Spleen (tissue), 11 donors: ENCODE data around the gene SLC35F6. TPM values are rescaled to one million over a fixed set of nuclear protein-coding genes. Genes with fewer than 3 reads are reported as not detected.
A peak's percentile ranks its signal among the peaks of the same experiment; 100 is the strongest.

Experiments used
- DNase-seq: peaks from one replicate; pipeline ENCODE4 v3.0.0-alpha.2; 2020
- H3K27ac ChIP-seq, 8 donors: fragments of 200-600 bp; sonication (generic) in 7 of 8; 1 replicate in 4 of 8; 2 replicates in 4 of 8; pipeline versions ENCODE4 v1.5.0 to v1.8.0; 2016 to 2021; ENCODE audit warnings: inconsistent platforms in 4 of 8, mild to moderate bottlenecking in 4 of 8, moderate library complexity in 1 of 8
- H3K27me3 ChIP-seq, 7 donors: fragments of 200-600 bp; sonication (generic) in 6 of 7; replicated peaks in 1 of 7; 1 replicate in 4 of 7; 2 replicates in 3 of 7; pipeline versions ENCODE4 v1.5.0 to v1.8.0; 2016 to 2021; ENCODE audit warnings: inconsistent platforms in 3 of 7, mild to moderate bottlenecking in 1 of 7
- H3K36me3 ChIP-seq, 6 donors: fragments of 200-600 bp; sonication (generic) in 5 of 6; 1 replicate in 4 of 6; 2 replicates in 2 of 6; pipeline versions ENCODE4 v1.5.0 to v1.8.0; 2016 to 2021; ENCODE audit warnings: inconsistent platforms in 2 of 6
- H3K4me1 ChIP-seq, 6 donors: fragments of 200-600 bp; sonication (generic) in 5 of 6; 1 replicate in 3 of 6; 2 replicates in 3 of 6; pipeline versions ENCODE4 v1.5.0 to v1.8.0; 2016 to 2021; ENCODE audit warnings: inconsistent platforms in 3 of 6
- H3K4me3 ChIP-seq, 8 donors: fragments of 200-600 bp; sonication (generic) in 7 of 8; 1 replicate in 4 of 8; 2 replicates in 4 of 8; pipeline versions ENCODE4 v1.5.0 to v1.8.0; 2016 to 2021; ENCODE audit warnings: inconsistent platforms in 4 of 8, mild to moderate bottlenecking in 4 of 8, moderate library complexity in 2 of 8
- H3K9me3 ChIP-seq, 8 donors: fragments of 200-600 bp; sonication (generic) in 7 of 8; 1 replicate in 4 of 8; 2 replicates in 4 of 8; pipeline versions ENCODE4 v1.5.0 to v1.8.0; 2016 to 2021; ENCODE audit warnings: inconsistent platforms in 4 of 8
- POLR2A ChIP-seq, 3 donors: fragments of 450-650 bp; IDR thresholded peaks; one replicate each; pipeline ENCODE4 v1.5.1; 2017; ENCODE audit warnings: antibody characterized with exemption in 3 of 3, mild to moderate bottlenecking in 1 of 3
- POLR2AphosphoS5 ChIP-seq, 3 donors: sonication (generic); formaldehyde crosslinking; IDR thresholded peaks; one replicate each; pipeline ENCODE4 v1.5.1; 2017; ENCODE audit warnings: antibody characterized with exemption in 3 of 3
- WGBS, 5 donors: extraction: QIAGEN DNeasy Blood & Tissue Kit in 3 of 5; methylation state at CpG; one replicate each; pipeline versions ENCODE4 v1.1.5 to v1.1.7; 2013 to 2018; 5-methylcytosine and 5-hydroxymethylcytosine counted together
- intact Hi-C: fragments of 100-400 bp; cut with DNase I; formaldehyde crosslinking; loops from one replicate; pipeline ENCODE4 v1.15.0; 2023; ENCODE audit warnings: low total_unique reads
- polyA plus RNA-seq, 3 donors: library from polyadenylated mRNA; stranded (reverse); fragments of 200-250 nt; gene quantifications; one replicate each; pipeline ENCODE4 v1.2.1, GENCODE V29; 2013
- total RNA-seq, 7 donors: library from RNA; depleted of rRNA in 3 of 7; stranded (reverse); fragments of >200 nt in 3 of 7; fragmentation: NEBNext Ultra II Directional in 4 of 7; extraction: Animal tissue kit (Norgen Biotek cat#: 25700) in 4 of 7; gene quantifications; one replicate each; pipeline versions ENCODE4 v1.1.0 to v1.2.1, GENCODE V29; 2016 to 2021
- TF ChIP-seq, protein P1 (sequence below), 11 experiments: fragments of 200-600 bp in 7 of 11; fragments of 450-650 bp in 4 of 11; sonication (generic) in 4 of 11; IDR thresholded peaks in 8 of 11; conservative IDR thresholded peaks in 3 of 11; 1 replicate in 7 of 11; 2 replicates in 4 of 11; pipeline versions ENCODE4 v1.4.0 to v1.8.0; 2016 to 2021; ENCODE audit warnings: antibody characterized with exemption in 11 of 11, inconsistent platforms in 4 of 11, mild to moderate bottlenecking in 1 of 11
- donor health status: healthy with polysubstance abuse.
- donor health status: DM: no; HTN: no; CAD: no; lungs with moderate emphysema.
- donor health status: DM: no; HTN: no; CAD: no.
- donor health status: Bipolar disorder and iron deficiency.
- donor health status: healthy.
- donor health status: DM: no; HTN: no; CAD: no.
- donor health status: DM: yes; HTN: yes; CAD: no.

The SLC35F6 gene
- total and polyA plus RNA-seq, 10 donors, result 5.3 to 50.2 (median 30.1) TPM

DNA sequence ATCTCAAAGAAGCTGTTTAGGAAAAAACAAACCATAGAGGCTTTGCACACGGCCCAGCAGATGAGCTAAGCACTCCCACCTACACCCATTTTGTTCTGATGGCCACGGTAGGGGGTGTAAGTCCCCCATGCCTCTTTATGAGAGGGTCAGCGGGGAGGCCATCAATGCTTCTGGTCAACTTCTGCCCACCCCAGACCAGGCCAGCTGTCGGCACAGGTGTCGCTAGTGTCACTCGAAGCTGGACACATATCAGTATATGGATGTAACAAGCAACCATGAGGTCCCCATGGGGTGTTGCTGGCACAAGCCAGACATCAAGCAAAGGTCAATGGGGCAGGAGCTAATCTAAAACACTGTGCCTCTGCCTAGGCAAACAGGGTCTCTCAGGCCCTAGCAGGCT lies 23.7 kb upstream of the SLC35F6 start:
- no peak for TF ChIP-seq POLR2A (IDR thresholded peaks at IDR 0.05)
- TF ChIP-seq, protein P1, sequence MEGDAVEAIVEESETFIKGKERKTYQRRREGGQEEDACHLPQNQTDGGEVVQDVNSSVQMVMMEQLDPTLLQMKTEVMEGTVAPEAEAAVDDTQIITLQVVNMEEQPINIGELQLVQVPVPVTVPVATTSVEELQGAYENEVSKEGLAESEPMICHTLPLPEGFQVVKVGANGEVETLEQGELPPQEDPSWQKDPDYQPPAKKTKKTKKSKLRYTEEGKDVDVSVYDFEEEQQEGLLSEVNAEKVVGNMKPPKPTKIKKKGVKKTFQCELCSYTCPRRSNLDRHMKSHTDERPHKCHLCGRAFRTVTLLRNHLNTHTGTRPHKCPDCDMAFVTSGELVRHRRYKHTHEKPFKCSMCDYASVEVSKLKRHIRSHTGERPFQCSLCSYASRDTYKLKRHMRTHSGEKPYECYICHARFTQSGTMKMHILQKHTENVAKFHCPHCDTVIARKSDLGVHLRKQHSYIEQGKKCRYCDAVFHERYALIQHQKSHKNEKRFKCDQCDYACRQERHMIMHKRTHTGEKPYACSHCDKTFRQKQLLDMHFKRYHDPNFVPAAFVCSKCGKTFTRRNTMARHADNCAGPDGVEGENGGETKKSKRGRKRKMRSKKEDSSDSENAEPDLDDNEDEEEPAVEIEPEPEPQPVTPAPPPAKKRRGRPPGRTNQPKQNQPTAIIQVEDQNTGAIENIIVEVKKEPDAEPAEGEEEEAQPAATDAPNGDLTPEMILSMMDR (IDR thresholded peaks at IDR 0.05 in 8 of 11, conservative IDR thresholded peaks at IDR 0.05 in 3 of 11), result no peak
- no peak for TF ChIP-seq POLR2AphosphoS5 (IDR thresholded peaks at IDR 0.05)
- Histone ChIP-seq H3K27ac (no peak overlapping the region), H3K36me3 (no peaks in the 10 kb centered on the region), H3K4me1 (peaks cover 0 to 26% (median 10%) of the 10 kb centered on the region in 6 donors), H3K4me3 (no peak overlapping the region), H3K9me3 (no peaks in the 10 kb centered on the region), H3K27me3 (peaks cover 0 to 6% (median 0%) of the 10 kb centered on the region in 7 donors)
- WGBS, 5 donors, result 74 to 86% (median 83%) methylated on average over 5 to 6 of the region's 6 CpGs
- intact Hi-C loops, result no loop called here
- DNase-seq, result no peak

- DNase-seq, result no peak
- H3K4me1 ChIP-seq, result peaks cover 0 to 21% (median 7%) of the 10 kb centered on the region in 6 donors
- 5 to 26% (median 21%) methylated on average over 8 of the region's 8 CpGs for WGBS, 5 donors
- H3K4me3 ChIP-seq, result no peak overlapping the region
- H3K9me3 ChIP-seq, result no peaks in the 10 kb centered on the region
- H3K27me3 ChIP-seq, result peaks cover 0 to 6% (median 0%) of the 10 kb centered on the region in 7 donors
- intact Hi-C loops, result no loop called here
- H3K36me3 ChIP-seq, result no peaks in the 10 kb centered on the region
- peak in 1 of 3 donors; percentile 29 for TF ChIP-seq POLR2AphosphoS5 (IDR thresholded peaks at IDR 0.05)
- TF ChIP-seq, protein P1 (IDR thresholded peaks at IDR 0.05 in 8 of 11, conservative IDR thresholded peaks at IDR 0.05 in 3 of 11), result peak in 1 of 11 experiments; percentile 28
- no peak for TF ChIP-seq POLR2A (IDR thresholded peaks at IDR 0.05)
- H3K27ac ChIP-seq, result no peak overlapping the region
Observed at GRCh38 chr2:26740890-26741302, 23.2 kb upstream of the SLC35F6 start.

GRCh38 chr2:26742048-26742770 lies 21.9 kb upstream of the SLC35F6 start:
- no peak overlapping the region for H3K4me3 ChIP-seq
- TF ChIP-seq POLR2AphosphoS5 (IDR thresholded peaks at IDR 0.05), result no peak
- TF ChIP-seq, protein P1 (IDR thresholded peaks at IDR 0.05 in 8 of 11, conservative IDR thresholded peaks at IDR 0.05 in 3 of 11), result no peak
- TF ChIP-seq POLR2A (IDR thresholded peaks at IDR 0.05), result no peak
- peaks cover 0 to 6% (median 0%) of the 10 kb centered on the region in 7 donors for H3K27me3 ChIP-seq
- no peak overlapping the region for H3K27ac ChIP-seq
- no peaks in the 10 kb centered on the region for H3K36me3 ChIP-seq
- H3K4me1 ChIP-seq, result peaks cover 0 to 15% (median 2%) of the 10 kb centered on the region in 6 donors
- intact Hi-C loops, result no loop called here
- WGBS, 5 donors, result 86 to 93% (median 90%) methylated on average over 6 to 15 of the region's 15 CpGs
- peak; percentile 44 for DNase-seq
- no peaks in the 10 kb centered on the region for H3K9me3 ChIP-seq

- no peaks in the 10 kb centered on the region for H3K36me3 ChIP-seq
- no peak overlapping the region for H3K27ac ChIP-seq
- 68 to 94% (median 83%) methylated on average over 3 of the region's 3 CpGs for WGBS, 5 donors
- H3K4me3 ChIP-seq, result no peak overlapping the region
- H3K27me3 ChIP-seq, result no peaks in the 10 kb centered on the region
- peak; percentile 64 for DNase-seq
- peaks cover 0 to 15% (median 2%) of the 10 kb centered on the region in 6 donors for H3K4me1 ChIP-seq
- intact Hi-C loops, result loop anchor here (2.0 kb wide), 1 partner anchor 137 kb away; no protein-coding TSS in a partner anchor
- TF ChIP-seq POLR2AphosphoS5 (IDR thresholded peaks at IDR 0.05) (no peak), POLR2A (IDR thresholded peaks at IDR 0.05) (no peak)
- TF ChIP-seq, protein P1 (IDR thresholded peaks at IDR 0.05 in 8 of 11, conservative IDR thresholded peaks at IDR 0.05 in 3 of 11), result no peak
- H3K9me3 ChIP-seq, result no peaks in the 10 kb centered on the region
Observed at GRCh38 chr2:26743852-26744251, 20.2 kb upstream of the SLC35F6 start.
